SK-N-SH treated with all-trans-retinoic acid at 6 μM for 48 hours (cell line): Measurements from ENCODE around the gene CORO2A.
"Not testable (repeated sequence)": the region's sequence is repeated elsewhere in the genome, so short reads cannot be mapped to it uniquely, and the experiment has no call there.

Experiments used
- CREB5 ChIP-seq: fragments of 250-450 bp; sonication (Bioruptor Pico); IDR thresholded peaks from 2 replicates; pipeline ENCODE4 v1.5.1; 2020; ENCODE audit warnings: low read depth, mild to moderate bottlenecking, moderate library complexity
- GLIS3 ChIP-seq: fragments of 250-450 bp; sonication (Bioruptor Pico); IDR thresholded peaks from 2 replicates; pipeline ENCODE4 v1.5.0; 2020; ENCODE audit warnings: mild to moderate bottlenecking, moderate library complexity
- ISL1 ChIP-seq: fragments of 250-450 bp; sonication (Bioruptor Pico); IDR thresholded peaks from 2 replicates; pipeline ENCODE4 v2.1.2; 2022; ENCODE audit warnings: mild to moderate bottlenecking, moderate library complexity
- OSR1 ChIP-seq: fragments of 250-450 bp; sonication (Bioruptor Pico); IDR thresholded peaks from 2 replicates; pipeline ENCODE4 v1.8.0; 2022; ENCODE audit warnings: moderate library complexity, mild to moderate bottlenecking, inconsistent platforms
- RARB ChIP-seq: fragments of 250-450 bp; sonication (Bioruptor Pico); IDR thresholded peaks from 2 replicates; pipeline ENCODE4 v1.8.0; 2021; ENCODE audit warnings: mild to moderate bottlenecking, moderate library complexity
- SNAI2 ChIP-seq: fragments of 250-450 bp; sonication (Bioruptor Pico); IDR thresholded peaks from 2 replicates; pipeline ENCODE4 v1.5.0; 2020; ENCODE audit warnings: mild to moderate bottlenecking, moderate library complexity
- TOX ChIP-seq: fragments of 250-450 bp; sonication (Bioruptor Pico); IDR thresholded peaks from 2 replicates; pipeline ENCODE4 v1.8.0; 2021; ENCODE audit warnings: mild to moderate bottlenecking, moderate library complexity, borderline replicate concordance
- ZC3H10 ChIP-seq: fragments of 250-450 bp; sonication (Bioruptor Pico); IDR thresholded peaks from 2 replicates; pipeline ENCODE4 v1.5.1; 2021; ENCODE audit warnings: mild to moderate bottlenecking, moderate library complexity
- ZFP3 ChIP-seq: fragments of 250-450 bp; sonication (Bioruptor Pico); IDR thresholded peaks from 2 replicates; pipeline ENCODE4 v1.5.0; 2020; ENCODE audit warnings: mild to moderate bottlenecking, moderate library complexity
- ZFP30 ChIP-seq: fragments of 450-650 bp; formaldehyde crosslinking; IDR thresholded peaks from 2 replicates; pipeline ENCODE4 v1.5.0; 2022; ENCODE audit warnings: mild to moderate bottlenecking, moderate library complexity
- ZNF565 ChIP-seq: fragments of 450-650 bp; formaldehyde crosslinking; conservative IDR thresholded peaks from 2 replicates; pipeline ENCODE4 v1.5.0; 2020; ENCODE audit warnings: low read depth, mild to moderate bottlenecking, moderate library complexity
- ZNF70 ChIP-seq: fragments of 450-650 bp; formaldehyde crosslinking; IDR thresholded peaks from 2 replicates; pipeline ENCODE4 v1.5.0; 2020; ENCODE audit warnings: mild to moderate bottlenecking, moderate library complexity
- TF ChIP-seq, protein P1 (sequence below): fragments of 250-450 bp; sonication (Bioruptor Pico); IDR thresholded peaks from 2 replicates; pipeline ENCODE4 v1.8.0; 2020; ENCODE audit warnings: mild to moderate bottlenecking, moderate library complexity, borderline replicate concordance
- TF ChIP-seq, protein P2 (sequence below): fragments of 250-450 bp; sonication (Bioruptor Pico); IDR thresholded peaks from 2 replicates; pipeline ENCODE4 v1.5.0; 2020; ENCODE audit warnings: mild to moderate bottlenecking, moderate library complexity

- TF ChIP-seq SNAI2 (CRISPR knock-in tag); GLIS3 (CRISPR knock-in tag); CREB5 (CRISPR knock-in tag); TOX (CRISPR knock-in tag); RARB; ZNF565; ZFP30 (CRISPR knock-in tag); ZFP3 (CRISPR knock-in tag); ZNF70 (CRISPR knock-in tag); ISL1; OSR1 (CRISPR knock-in tag); ZC3H10 (CRISPR knock-in tag): not testable (repeated sequence)
- TF ChIP-seq, protein P1, sequence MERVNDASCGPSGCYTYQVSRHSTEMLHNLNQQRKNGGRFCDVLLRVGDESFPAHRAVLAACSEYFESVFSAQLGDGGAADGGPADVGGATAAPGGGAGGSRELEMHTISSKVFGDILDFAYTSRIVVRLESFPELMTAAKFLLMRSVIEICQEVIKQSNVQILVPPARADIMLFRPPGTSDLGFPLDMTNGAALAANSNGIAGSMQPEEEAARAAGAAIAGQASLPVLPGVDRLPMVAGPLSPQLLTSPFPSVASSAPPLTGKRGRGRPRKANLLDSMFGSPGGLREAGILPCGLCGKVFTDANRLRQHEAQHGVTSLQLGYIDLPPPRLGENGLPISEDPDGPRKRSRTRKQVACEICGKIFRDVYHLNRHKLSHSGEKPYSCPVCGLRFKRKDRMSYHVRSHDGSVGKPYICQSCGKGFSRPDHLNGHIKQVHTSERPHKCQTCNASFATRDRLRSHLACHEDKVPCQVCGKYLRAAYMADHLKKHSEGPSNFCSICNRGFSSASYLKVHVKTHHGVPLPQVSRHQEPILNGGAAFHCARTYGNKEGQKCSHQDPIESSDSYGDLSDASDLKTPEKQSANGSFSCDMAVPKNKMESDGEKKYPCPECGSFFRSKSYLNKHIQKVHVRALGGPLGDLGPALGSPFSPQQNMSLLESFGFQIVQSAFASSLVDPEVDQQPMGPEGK (CRISPR knock-in tag): not testable (repeated sequence)
- TF ChIP-seq, protein P2, sequence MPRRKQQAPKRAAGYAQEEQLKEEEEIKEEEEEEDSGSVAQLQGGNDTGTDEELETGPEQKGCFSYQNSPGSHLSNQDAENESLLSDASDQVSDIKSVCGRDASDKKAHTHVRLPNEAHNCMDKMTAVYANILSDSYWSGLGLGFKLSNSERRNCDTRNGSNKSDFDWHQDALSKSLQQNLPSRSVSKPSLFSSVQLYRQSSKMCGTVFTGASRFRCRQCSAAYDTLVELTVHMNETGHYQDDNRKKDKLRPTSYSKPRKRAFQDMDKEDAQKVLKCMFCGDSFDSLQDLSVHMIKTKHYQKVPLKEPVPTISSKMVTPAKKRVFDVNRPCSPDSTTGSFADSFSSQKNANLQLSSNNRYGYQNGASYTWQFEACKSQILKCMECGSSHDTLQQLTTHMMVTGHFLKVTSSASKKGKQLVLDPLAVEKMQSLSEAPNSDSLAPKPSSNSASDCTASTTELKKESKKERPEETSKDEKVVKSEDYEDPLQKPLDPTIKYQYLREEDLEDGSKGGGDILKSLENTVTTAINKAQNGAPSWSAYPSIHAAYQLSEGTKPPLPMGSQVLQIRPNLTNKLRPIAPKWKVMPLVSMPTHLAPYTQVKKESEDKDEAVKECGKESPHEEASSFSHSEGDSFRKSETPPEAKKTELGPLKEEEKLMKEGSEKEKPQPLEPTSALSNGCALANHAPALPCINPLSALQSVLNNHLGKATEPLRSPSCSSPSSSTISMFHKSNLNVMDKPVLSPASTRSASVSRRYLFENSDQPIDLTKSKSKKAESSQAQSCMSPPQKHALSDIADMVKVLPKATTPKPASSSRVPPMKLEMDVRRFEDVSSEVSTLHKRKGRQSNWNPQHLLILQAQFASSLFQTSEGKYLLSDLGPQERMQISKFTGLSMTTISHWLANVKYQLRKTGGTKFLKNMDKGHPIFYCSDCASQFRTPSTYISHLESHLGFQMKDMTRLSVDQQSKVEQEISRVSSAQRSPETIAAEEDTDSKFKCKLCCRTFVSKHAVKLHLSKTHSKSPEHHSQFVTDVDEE: not testable (repeated sequence)
Observed at GRCh38 chr9:98124091-98124490, 68.3 kb downstream of the CORO2A start.
